LNCaP clone FGC (cell line): ENCODE results near the gene ARAF.

Source experiments
- DNase-seq: peaks from one replicate; pipeline ENCODE4 v3.0.0-alpha.2; 2011; ENCODE audit warnings: low read depth
- H3K4me3 ChIP-seq: 2 replicates; pipeline ENCODE4 v1.5.1; 2011; ENCODE audit warnings: mild to moderate bottlenecking, low read depth, low read length, control low read depth
- TF ChIP-seq, protein P1 (sequence below): IDR thresholded peaks from 2 replicates; pipeline ENCODE4 v1.5.1; 2012; ENCODE audit warnings: mild to moderate bottlenecking; ENCODE audit not compliant: control insufficient read depth, insufficient read depth; ENCODE audit errors: extremely low read depth

Gene ARAF

DNA sequence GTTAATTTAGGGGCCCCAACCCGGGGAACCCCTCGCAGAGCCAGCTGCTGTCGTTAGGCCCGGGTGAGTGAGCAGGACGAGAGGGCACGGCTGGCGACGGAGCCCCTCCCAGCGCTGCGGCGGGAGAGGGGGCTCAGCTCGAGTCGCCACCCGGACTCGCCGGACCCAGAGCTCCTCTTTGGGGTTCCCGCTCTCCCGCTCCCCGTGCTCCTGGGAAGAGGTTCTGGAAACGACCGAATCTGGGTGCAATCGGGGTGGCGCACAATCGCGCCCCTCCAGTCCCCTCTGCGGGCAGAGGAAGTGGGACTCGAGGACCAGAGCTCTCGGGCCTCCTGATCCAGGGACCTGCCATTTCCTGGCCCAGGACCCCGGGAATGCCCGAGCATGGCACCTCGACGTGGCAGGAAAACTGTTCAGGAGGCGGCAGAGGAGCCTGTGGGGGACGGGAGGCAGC is 37.3 kb upstream of the ARAF start:
- H3K4me3 ChIP-seq: peak overlapping the region; percentile 56
- no peak for DNase-seq
- TF ChIP-seq, protein P1, sequence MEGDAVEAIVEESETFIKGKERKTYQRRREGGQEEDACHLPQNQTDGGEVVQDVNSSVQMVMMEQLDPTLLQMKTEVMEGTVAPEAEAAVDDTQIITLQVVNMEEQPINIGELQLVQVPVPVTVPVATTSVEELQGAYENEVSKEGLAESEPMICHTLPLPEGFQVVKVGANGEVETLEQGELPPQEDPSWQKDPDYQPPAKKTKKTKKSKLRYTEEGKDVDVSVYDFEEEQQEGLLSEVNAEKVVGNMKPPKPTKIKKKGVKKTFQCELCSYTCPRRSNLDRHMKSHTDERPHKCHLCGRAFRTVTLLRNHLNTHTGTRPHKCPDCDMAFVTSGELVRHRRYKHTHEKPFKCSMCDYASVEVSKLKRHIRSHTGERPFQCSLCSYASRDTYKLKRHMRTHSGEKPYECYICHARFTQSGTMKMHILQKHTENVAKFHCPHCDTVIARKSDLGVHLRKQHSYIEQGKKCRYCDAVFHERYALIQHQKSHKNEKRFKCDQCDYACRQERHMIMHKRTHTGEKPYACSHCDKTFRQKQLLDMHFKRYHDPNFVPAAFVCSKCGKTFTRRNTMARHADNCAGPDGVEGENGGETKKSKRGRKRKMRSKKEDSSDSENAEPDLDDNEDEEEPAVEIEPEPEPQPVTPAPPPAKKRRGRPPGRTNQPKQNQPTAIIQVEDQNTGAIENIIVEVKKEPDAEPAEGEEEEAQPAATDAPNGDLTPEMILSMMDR: no peak

DNA sequence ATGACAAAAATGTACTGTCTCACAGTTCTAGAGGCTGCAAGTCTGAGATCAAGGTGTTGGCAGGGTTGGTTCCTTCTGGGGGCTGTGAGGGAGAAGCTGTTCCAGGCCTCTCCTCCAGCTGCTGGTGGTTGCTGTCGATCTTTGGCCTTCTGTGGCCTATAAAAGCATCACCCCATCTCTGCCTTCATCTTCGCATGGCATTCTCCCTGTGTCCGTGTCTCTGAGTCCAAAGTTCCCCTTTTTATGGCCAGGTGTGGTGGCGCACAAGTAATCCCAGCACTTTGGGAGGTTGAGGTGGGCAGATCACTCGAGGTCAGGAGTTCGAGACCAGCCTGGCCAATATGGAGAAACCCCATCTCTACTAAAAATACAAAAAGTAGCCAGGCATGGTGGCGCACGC is 31.5 kb upstream of the ARAF start:
- TF ChIP-seq, protein P1: no peak
- no peak for DNase-seq
- no peak overlapping the region for H3K4me3 ChIP-seq

DNA sequence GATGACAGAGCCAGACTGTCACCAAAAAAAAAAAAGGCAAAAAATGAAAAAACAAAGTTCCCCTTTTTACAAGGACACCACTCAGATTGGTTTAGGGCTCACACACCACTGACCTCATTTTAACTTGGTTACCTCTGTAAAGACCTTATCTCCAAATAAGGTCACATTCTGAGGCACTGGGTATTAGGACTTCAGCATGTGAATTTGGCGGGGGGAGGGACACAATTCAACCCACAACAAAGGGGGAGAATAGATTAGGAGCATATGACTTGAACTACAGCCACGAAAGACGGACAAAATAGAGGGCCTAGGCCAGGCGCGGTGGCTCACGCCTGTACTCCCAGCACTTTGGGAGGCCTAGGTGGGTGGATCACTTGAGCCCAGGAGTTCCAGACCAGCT is 31.0 kb upstream of the ARAF start:
- TF ChIP-seq, protein P1: no peak
- no peak for DNase-seq
- no peak overlapping the region for H3K4me3 ChIP-seq

DNA sequence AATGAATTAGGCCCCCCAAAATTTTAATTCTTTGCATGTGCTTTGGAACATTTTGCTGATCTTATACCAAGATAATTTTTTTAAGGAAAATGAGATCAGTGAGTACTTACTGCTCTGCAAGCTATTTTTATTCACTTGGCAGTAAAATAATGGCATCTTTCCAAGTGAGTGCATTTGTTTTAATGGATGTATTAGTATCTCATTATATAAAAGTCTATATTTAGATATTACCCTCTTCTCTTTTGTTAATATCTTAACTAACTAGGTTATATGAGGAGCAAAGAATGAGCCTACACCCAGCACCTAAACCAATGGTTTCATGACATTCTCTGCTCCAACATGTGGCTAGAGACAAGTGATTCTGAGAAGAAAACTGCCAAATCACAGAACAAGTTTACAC is 21.1 kb upstream of the ARAF start:
- TF ChIP-seq, protein P1: no peak
- DNase-seq: no peak
- H3K4me3 ChIP-seq: no peak overlapping the region

DNA sequence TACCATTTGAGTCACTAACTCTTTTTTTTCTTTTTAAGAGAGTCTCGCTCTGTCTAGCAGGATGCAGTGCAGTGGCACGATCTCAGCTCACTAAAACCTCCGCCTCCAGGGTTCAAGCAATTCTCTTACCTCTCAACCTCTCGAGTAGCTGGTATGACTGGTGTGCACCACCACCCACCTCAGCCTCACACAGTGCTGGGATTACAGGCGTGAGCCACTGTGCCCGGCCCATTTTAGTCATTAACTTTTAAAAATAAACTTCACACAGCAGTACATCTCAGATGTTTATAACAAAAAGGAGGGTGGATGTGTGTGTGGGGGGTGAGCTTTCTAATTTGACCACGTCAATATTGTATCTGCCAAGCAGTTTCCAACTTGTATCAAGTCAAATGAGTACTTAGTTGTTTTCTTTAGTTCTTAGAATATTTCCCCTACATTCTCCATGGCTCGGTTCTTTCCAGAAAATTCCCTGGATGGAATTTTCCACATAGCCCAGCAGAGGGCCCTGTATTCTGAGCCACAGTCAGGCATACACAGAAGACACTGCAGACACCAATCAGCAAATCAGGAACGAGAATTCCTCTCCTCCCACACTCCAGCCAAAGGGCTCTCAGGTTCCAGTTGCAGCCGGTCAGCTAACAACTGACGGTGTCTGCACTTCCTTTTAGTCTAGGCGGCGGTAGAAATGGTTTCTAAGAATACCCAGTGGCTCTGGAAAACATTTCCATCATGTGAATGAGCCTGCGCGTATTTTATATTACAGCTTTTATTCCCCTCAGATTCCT is 20.1 kb upstream of the ARAF start:
- DNase-seq: peak; percentile 80
- H3K4me3 ChIP-seq: no peak overlapping the region
- TF ChIP-seq, protein P1: peak; percentile 55

DNA sequence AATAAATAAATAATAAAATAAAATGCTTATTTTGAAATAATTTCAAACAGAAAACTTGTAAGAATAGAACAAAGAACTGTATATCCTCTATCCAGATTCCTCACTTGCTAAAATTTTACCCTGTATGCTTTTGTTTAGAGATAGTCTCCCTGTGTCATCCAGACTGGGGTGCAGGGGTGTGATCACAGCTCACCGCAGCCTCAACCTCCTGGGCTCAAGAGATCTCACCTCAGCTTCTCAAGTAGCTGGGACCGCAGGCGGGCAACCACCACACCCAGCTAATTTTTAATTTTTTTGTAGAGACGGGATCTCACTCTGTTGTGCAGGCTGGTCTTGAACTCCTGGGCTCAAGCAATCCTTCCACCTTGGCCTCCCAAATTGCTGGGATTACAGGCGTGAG is 17.5 kb upstream of the ARAF start:
- DNase-seq: no peak
- TF ChIP-seq, protein P1: no peak
- no peak overlapping the region for H3K4me3 ChIP-seq
